CD4-positive, alpha-beta T cell treated with Interleukin-4 for 4 hours (primary cell): ENCODE results near the gene CNTD1.
"Not testable (repeated sequence)": the region's sequence is repeated elsewhere in the genome, so short reads cannot be mapped to it uniquely, and the experiment has no call there.

Experiments
- DNase-seq: peaks from one replicate; pipeline ENCODE4 v3.0.0-alpha.2; 2020

CNTD1 gene

GRCh38 chr17:42798383-42799380, at the start of gene CNTD1, which contains the start of gene COA3:
TSS of gene CNTD1 (plus strand) at chr17:42798861. CDS start at chr17:42799068, 207 bp downstream.
TSS of gene COA3 (minus strand) at chr17:42798704. CDS start at chr17:42798681, 23 bp downstream.
- peak; percentile 72 for DNase-seq

- no peak for DNase-seq
Observed at GRCh38 chr17:42748908-42749798, 49.5 kb upstream of the CNTD1 start.

- DNase-seq, result no peak
Observed at GRCh38 chr17:42750739-42751344, 47.8 kb upstream of the CNTD1 start.

GRCh38 chr17:42751628-42752027, 47.0 kb upstream of the CNTD1 start:
- no peak for DNase-seq

- DNase-seq, result no peak
Observed at GRCh38 chr17:42754782-42755181, 43.9 kb upstream of the CNTD1 start.

GRCh38 chr17:42759982-42760651, 38.5 kb upstream of the CNTD1 start:
- DNase-seq, result no peak

GRCh38 chr17:42760652-42761581, 37.7 kb upstream of the CNTD1 start, which contains the start of gene RAMP2:
TSS of gene RAMP2 (plus strand) at chr17:42761227. CDS start at chr17:42761262, 35 bp downstream.
- no peak for DNase-seq

- no peak for DNase-seq
Observed at GRCh38 chr17:42761638-42762037, 37.0 kb upstream of the CNTD1 start.

GRCh38 chr17:42766124-42766523, 32.5 kb upstream of the CNTD1 start:
- DNase-seq, result no peak

- no peak for DNase-seq
Observed at GRCh38 chr17:42767512-42767911, 31.1 kb upstream of the CNTD1 start.

- not testable (repeated sequence) for DNase-seq
Observed at GRCh38 chr17:42768006-42768405, 30.7 kb upstream of the CNTD1 start.

- not testable (repeated sequence) for DNase-seq
Observed at GRCh38 chr17:42769964-42770363, 28.7 kb upstream of the CNTD1 start.

GRCh38 chr17:42772945-42773289, 25.7 kb upstream of the CNTD1 start:
- DNase-seq, result no peak

- peak; percentile 82 for DNase-seq
Observed at GRCh38 chr17:42773290-42774035, 25.2 kb upstream of the CNTD1 start, which contains the start of gene VPS25. TSS of gene VPS25 (plus strand) at chr17:42773449. CDS start at chr17:42773476, 27 bp downstream.

- DNase-seq, result no peak
Observed at GRCh38 chr17:42774066-42774745, 24.5 kb upstream of the CNTD1 start.

GRCh38 chr17:42775534-42776098, 23.0 kb upstream of the CNTD1 start:
- no peak for DNase-seq

GRCh38 chr17:42778570-42778969, 20.1 kb upstream of the CNTD1 start:
- DNase-seq, result no peak

- no peak for DNase-seq
Observed at GRCh38 chr17:42779304-42779935, 19.2 kb upstream of the CNTD1 start.
